Urinary bladder (tissue), 4 donors: ENCODE measurements around the gene HCFC1R1. TPM values are rescaled to one million over a fixed set of nuclear protein-coding genes. Genes with fewer than 3 reads are reported as not detected.
A peak's percentile ranks its signal among the peaks of the same experiment; 100 is the strongest.

Experiments
- DNase-seq: peaks from one replicate; pipeline ENCODE4 v3.0.0-alpha.2; 2015; ENCODE audit errors: extremely low spot score
- H3K27ac ChIP-seq: one replicate; pipeline ENCODE4 v1.5.1; 2013; ENCODE audit warnings: low read depth, mild to moderate bottlenecking, moderate library complexity
- H3K36me3 ChIP-seq: one replicate; pipeline ENCODE4 v1.6.1; 2013; ENCODE audit warnings: mild to moderate bottlenecking, moderate library complexity; ENCODE audit not compliant: insufficient read depth
- H3K4me1 ChIP-seq: one replicate; pipeline ENCODE4 v1.6.1; 2013; ENCODE audit warnings: mild to moderate bottlenecking, moderate library complexity; ENCODE audit not compliant: insufficient read depth
- H3K4me3 ChIP-seq: one replicate; pipeline ENCODE4 v1.5.1; 2013; ENCODE audit warnings: low read depth, low read length
- WGBS: extraction: QIAGEN DNeasy Blood & Tissue Kit; methylation state at CpG from one replicate; pipeline ENCODE4 v1.1.7; 2013; 5-methylcytosine and 5-hydroxymethylcytosine counted together
- polyA plus RNA-seq: library from polyadenylated mRNA; stranded (reverse); fragments of 200-250 nt; gene quantifications from one replicate; pipeline ENCODE4 v1.2.3, GENCODE V29; 2013
- total RNA-seq: library from RNA; depleted of rRNA; stranded (reverse); fragments of >200 nt; gene quantifications from one replicate; pipeline ENCODE4 v1.2.3, GENCODE V29; 2014
- donor health status: healthy with polysubstance abuse.
- donor health status: healthy.

The HCFC1R1 gene
- total and polyA plus RNA-seq, 2 donors: 29.1 to 91.8 TPM

GRCh38 chr16:3035289-3035971 is 11.7 kb upstream of the HCFC1R1 start:
- no peaks in the 10 kb centered on the region for H3K36me3 ChIP-seq
- H3K4me1 ChIP-seq: no peaks in the 10 kb centered on the region
- 41% methylated on average over 19 of the region's 19 CpGs for WGBS
- H3K27ac ChIP-seq: no peak overlapping the region
- no peak overlapping the region for H3K4me3 ChIP-seq
- DNase-seq: no peak

DNA sequence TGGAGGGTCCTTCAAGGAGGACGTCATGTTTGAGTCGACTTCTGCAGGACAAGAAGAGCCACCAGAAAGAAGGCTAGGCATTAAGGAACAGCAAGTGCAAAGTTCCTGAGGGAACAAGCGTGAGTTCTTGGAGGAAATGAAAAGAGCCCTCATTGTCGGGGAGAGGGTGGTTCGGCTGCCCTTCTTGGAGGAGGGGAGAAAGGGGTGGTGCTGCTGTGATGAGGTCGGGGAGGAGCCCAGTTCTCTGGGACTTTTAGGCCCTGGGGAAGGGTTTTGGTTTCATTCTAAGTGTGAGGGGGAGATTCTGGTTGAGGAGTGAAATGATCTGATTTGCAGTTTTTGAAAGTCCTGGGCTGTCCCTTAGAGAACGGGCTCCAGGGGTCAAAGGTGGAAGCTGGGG is 8.9 kb upstream of the HCFC1R1 start:
- DNase-seq: no peak
- WGBS: 34% methylated on average over 7 of the region's 7 CpGs
- no peak overlapping the region for H3K27ac ChIP-seq
- H3K36me3 ChIP-seq: no peaks in the 10 kb centered on the region
- H3K4me3 ChIP-seq: no peak overlapping the region
- H3K4me1 ChIP-seq: no peaks in the 10 kb centered on the region

- no peak for DNase-seq
- Histone ChIP-seq H3K4me1 (no peaks in the 10 kb centered on the region), H3K36me3 (no peaks in the 10 kb centered on the region), H3K27ac (no peak overlapping the region), H3K4me3 (no peak overlapping the region)
- 75% methylated on average over 33 of the region's 33 CpGs for WGBS
These were observed 6.8 kb upstream of the HCFC1R1 start for GRCh38 chr16:3030222-3031212.

- Histone ChIP-seq H3K4me1 (no peaks in the 10 kb centered on the region), H3K36me3 (no peaks in the 10 kb centered on the region), H3K27ac (no peak overlapping the region), H3K4me3 (no peak overlapping the region)
- DNase-seq: no peak
- WGBS: 10% methylated on average over 59 of the region's 59 CpGs
These were observed 5.9 kb upstream of the HCFC1R1 start for GRCh38 chr16:3029491-3030221.

- no peak overlapping the region for H3K4me3 ChIP-seq
- no peaks in the 10 kb centered on the region for H3K4me1 ChIP-seq
- no peak overlapping the region for H3K27ac ChIP-seq
- no peak for DNase-seq
- no peaks in the 10 kb centered on the region for H3K36me3 ChIP-seq
- WGBS: 25% methylated on average over 15 of the region's 15 CpGs
These were observed 5.1 kb upstream of the HCFC1R1 start for GRCh38 chr16:3028716-3029319.

DNA sequence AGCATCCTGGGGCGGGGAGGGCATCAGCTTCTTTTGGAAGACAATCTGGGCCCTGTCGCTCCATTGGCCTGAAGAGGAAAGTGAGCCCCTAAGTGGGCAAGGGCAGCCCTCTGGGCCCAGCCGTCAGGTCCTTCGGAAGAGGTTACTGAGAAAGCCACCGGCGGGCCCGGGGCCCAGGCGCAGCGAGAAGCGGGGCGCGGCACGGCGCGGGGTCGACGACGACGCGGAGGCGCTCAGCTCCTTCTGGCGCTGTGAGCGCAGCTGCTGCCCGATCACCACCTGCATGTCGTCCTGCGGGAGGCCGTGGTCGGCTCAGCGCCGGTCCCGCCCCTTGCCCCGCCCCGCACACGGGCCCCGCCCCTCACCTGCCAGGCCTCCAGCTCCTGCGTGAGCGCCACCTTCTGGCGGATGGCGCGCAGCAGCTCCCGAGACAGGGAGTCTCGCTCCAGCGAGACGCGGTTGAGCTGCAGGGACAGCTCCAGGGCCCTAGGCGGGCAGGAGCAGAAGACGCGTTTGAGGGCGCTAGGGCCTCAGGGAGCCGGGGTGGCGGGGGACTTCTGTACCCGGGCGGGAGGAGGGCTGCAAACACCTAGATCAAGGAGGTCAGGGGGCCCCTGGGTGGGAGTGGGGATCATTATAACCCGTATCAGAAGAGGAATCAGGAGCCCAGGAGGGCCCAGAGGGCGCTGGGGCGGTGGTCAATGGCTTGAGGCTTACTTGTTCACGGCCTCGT is 4.4 kb upstream of the HCFC1R1 start:
- H3K36me3 ChIP-seq: no peaks in the 10 kb centered on the region
- no peak overlapping the region for H3K27ac ChIP-seq
- WGBS: 13% methylated on average over 58 of the region's 58 CpGs
- DNase-seq: no peak
- H3K4me3 ChIP-seq: no peak overlapping the region
- H3K4me1 ChIP-seq: no peaks in the 10 kb centered on the region

GRCh38 chr16:3027489-3027795 is 3.7 kb upstream of the HCFC1R1 start:
- no peak overlapping the region for H3K4me3 ChIP-seq
- no peak overlapping the region for H3K27ac ChIP-seq
- no peaks in the 10 kb centered on the region for H3K4me1 ChIP-seq
- 91% methylated on average over 8 of the region's 8 CpGs for WGBS
- H3K36me3 ChIP-seq: no peaks in the 10 kb centered on the region
- DNase-seq: no peak

- no peak for DNase-seq
- no peaks in the 10 kb centered on the region for H3K36me3 ChIP-seq
- H3K27ac ChIP-seq: no peak overlapping the region
- WGBS: 93% methylated on average over 24 of the region's 24 CpGs
- H3K4me1 ChIP-seq: peaks cover 2% of the 10 kb centered on the region
- H3K4me3 ChIP-seq: no peak overlapping the region
These were observed 3.1 kb upstream of the HCFC1R1 start for GRCh38 chr16:3026609-3027488.

DNA sequence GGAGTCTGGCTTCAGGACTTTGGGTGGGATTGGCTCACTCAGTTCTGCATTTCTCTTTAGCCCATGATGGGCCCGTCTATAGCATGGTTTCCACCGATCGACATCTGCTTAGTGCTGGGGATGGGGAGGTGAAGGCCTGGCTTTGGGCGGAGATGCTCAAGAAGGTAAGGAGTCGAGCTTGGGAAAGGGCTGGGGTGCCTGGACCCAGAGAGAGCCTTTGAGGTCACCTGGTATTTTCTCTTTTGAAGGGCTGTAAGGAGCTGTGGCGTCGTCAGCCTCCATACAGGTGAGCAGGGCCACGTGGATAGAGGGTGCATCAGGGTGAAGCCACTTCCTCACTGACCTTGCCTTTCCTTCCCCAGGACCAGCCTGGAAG is 2.2 kb upstream of the HCFC1R1 start:
- DNase-seq: no peak
- Histone ChIP-seq H3K36me3 (no peaks in the 10 kb centered on the region), H3K27ac (no peak overlapping the region), H3K4me3 (no peak overlapping the region), H3K4me1 (peaks cover 2% of the 10 kb centered on the region)
- WGBS: 95% methylated on average over 8 of the region's 8 CpGs

- 94% methylated on average over 18 of the region's 18 CpGs for WGBS
- Histone ChIP-seq H3K4me3 (no peak overlapping the region), H3K4me1 (peaks cover 2% of the 10 kb centered on the region), H3K27ac (no peak overlapping the region), H3K36me3 (no peaks in the 10 kb centered on the region)
- DNase-seq: no peak
These were observed 1.6 kb upstream of the HCFC1R1 start for GRCh38 chr16:3025032-3026002.

DNA sequence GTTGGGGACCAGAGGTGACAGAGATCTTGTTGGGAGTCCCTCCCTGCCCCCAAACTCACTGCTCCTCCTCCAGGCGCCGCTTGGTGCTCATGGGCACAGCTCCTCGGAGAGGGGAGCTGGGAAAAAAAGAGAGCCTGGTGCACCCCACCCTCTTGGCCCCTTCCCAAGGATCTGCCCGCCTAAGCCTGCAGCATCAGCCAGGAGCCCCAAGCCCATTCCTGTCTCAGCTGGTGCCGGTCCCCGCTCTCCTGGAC is 400 bp downstream of the HCFC1R1 start:
- Histone ChIP-seq H3K27ac (peak overlapping the region; percentile 90), H3K4me1 (peaks cover 2% of the 10 kb centered on the region), H3K4me3 (peak overlapping the region; percentile 50), H3K36me3 (no peaks in the 10 kb centered on the region)
- WGBS: 14% methylated on average over 6 of the region's 6 CpGs
- no peak for DNase-seq
